Fibroblast of peridontal ligament (primary cell): ENCODE data around the gene HOXA1.

Experiments used
- DNase-seq: peaks from one replicate; pipeline ENCODE4 v3.0.0-alpha.2; 2010; ENCODE audit errors: extremely low read depth

Gene HOXA1

DNA sequence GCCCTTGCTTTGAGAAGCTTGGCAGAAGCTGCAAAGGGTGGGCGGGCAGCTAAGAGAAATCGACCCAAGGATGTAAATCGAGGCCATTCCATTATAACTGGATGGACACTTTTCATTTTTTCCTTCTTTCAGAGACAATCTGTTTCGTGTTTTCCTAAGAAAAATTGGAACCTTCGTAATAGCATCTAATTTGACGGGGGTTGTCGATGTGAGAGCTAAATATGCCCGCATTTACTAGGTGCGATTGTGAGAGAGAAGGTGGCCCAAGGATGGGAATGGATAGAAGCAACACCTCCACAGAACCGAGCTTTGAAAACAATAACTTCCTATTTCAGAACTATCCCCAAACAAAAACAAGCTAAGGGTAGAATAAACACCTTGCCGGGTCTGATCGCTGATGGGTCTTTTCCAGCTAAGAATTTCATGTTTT lies 35.6 kb upstream of the HOXA1 start:
- DNase-seq = no peak

DNA sequence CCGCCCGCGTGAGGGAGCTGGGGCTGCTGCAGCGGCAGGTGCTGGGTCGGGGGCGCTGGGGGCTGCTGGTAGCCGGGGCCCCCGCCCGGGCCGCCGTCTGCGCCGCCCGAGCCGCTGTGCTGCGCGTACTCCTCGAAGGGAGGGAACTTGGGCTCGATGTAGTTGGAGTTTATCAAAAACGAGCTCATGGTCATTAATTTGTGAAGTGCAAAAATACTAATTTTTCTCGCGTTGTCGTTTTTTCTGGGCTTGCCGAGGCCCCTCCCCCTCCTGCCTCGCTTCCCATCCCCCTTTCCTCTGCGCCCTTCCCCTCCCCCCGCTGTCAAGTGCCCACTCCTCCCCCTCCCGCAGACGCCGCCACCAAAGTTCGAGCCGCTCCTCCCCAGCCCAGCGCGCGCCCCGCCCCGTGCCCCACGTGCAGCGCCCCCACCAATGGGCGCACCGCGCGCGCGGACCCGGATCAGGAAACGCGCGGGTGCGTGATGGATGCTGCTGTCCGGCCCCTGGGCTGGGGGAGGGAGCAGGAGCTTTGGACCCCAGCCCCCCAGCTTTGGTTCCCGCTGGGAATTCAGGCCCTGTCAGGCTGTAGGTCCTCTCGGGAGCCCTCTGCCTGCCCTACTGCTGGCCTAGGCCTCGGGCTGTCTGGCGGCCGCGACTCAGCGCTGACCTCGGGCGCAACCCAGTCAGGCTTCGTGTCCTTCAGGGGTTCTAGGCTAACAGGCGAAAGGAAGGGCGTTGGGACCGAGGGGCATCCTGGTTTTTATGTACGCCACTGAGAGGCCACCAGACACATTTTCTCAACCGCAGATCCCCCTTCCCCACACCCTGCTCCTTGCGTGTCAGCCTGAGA lies 35.0 kb upstream of the HOXA1 start, which contains the start of gene HOXA4:
Gene HOXA4, minus strand, starts transcription at position 218 of the 850 bp plus-strand sequence. Its CDS starts 24 bp downstream, at position 194.
- no peak for DNase-seq

DNA sequence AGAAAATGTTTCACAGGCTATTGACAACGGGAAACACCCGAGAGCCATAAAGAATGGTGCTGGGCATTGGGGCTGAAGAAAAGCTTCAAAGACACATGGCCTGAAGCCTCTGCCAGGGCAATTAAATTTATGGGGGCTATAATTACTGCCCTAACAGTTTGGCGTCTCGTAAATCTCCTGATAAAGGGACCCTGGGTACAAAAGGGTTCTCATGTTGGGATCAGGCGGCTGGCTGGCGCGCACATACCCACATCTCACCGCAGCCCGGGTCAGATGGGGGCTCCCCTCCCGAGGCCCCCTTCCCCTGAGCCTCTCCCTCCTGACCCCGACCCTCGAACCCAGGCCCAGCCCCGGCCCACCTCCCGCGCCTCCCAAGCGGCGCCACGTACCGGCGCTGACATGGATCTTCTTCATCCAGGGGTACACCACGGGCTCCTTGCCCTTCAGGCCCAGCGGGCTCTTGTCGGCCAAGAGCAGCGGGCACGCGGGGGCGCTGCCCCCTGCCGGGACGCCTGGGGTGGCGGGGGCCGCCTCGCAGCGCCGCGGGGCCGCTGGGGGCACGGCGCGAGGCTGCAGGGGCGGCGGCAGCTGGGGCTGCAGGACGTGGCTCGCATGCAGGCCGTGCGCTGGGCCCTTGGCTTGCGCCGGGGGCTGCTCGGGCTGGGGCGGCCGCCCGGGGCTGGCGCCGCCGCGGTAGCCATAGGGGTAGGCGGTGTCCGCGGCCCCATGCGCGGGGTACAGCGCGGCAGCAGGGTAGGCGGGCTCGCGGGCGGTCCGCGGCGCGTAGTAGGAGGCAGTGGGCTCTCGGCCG lies 34.1 kb upstream of the HOXA1 start:
- DNase-seq = no peak

DNA sequence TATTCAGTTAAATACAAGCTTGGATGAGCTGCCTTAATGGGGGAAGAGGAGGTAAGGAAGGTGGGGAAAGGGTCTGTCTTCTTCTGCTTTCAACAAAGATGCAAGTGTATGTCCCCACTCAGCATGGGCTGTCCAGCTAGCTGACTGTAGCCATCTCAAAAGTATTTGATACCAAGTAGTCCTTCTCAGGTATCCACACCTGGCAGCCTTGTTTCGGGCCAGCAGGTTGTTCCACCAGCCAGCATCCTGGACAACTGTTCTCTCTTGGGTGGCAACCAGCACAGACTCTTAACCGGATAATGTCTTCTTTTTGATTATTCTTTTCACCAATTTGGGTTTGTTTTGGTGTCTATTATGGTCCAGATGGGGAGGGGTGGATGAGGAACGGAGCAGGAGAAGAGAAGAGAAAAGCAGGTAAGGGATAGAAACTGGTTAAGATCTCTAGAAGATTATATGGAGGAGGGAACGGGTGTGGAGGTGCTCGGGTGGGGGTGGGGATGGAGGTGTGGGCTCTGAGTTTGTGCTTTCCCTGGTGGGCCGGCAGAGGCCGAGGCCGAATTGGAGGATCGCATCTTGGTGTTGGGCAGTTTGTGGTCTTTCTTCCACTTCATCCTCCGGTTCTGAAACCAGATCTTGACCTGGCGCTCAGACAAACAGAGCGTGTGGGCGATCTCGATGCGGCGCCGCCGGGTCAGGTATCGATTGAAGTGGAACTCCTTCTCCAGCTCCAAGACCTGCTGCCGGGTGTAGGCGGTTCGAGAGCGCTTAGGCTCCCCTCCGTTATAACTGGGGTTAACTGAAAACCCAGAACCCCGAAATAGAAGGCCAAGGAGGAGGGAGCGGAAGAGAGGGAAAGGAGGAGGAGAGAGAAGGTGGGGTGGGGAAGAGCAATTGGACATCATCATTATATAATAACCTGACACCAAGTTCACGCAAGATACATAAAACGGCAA lies 33.3 kb upstream of the HOXA1 start:
- DNase-seq = no peak

DNA sequence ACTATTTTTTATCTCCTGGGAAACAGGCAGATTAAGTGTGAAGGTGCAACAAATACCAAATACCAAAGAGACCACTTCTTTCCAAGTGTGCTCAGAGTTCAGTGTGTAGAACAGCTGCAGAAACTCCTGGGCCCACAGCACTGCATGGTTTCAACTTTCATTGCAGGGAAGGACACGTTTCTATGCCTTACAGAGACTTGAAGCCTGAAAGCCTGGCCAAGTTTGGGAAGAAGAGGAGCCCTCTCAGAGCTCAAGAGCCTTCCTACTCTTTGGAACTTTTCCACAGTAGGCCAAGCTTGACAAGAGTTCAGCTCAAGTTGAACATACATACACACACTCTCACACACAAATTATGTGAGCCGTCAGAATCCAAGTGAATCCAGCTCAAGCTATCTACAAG lies 32.2 kb upstream of the HOXA1 start:
- no peak for DNase-seq

DNA sequence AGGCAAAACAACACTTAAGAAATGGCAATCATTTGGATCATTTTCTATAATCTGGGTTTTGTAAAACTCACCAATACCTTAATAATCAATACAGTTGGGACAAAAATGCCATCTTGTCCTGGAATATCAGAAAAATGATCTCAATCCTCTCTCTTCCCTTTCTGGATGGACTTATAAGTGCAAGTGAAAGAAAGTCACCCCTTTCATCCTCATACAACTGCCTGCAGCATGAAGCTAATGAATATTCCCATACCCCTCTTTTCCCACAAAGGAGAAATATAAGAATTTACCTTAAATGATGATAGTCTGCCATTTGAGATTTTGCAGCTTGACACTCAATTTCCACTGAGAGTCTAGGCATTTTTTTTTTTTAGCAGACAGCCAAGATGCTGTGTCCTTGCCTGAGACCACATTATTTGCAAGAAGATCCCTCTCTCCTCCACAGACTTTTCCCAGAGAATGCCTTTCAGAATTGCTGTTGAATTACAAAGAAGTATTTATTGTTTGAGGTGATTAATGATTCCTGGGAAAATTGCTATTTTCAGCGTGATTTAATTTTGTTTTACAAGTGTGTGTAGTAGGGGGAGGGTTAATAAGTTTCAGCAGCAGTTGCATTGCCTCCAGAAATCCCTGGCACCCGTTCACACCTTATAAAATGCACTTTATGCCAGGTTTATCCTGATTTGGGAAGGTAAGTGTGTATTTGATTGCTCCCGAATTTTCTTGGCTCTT lies 31.0 kb upstream of the HOXA1 start:
- no peak for DNase-seq

DNA sequence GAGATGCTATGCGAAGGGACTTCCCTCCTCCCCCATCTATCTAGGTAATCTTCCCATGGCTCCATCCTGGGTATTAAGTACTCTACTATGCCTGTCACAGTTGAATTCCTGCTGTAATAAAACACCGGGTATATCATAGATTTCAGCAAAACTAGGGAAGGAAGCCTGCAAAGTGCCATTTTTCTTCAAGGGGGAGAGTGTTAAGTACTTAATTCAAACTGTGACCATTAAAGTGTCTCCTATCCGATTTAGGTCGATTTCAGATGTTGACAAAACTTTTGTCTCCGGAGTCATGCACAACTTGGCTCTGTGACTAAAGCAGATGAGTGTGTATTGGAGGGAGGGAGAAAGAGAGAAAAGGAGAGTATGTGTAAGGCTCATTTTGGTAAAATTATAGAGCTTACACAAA lies 30.2 kb upstream of the HOXA1 start:
- DNase-seq = no peak

DNA sequence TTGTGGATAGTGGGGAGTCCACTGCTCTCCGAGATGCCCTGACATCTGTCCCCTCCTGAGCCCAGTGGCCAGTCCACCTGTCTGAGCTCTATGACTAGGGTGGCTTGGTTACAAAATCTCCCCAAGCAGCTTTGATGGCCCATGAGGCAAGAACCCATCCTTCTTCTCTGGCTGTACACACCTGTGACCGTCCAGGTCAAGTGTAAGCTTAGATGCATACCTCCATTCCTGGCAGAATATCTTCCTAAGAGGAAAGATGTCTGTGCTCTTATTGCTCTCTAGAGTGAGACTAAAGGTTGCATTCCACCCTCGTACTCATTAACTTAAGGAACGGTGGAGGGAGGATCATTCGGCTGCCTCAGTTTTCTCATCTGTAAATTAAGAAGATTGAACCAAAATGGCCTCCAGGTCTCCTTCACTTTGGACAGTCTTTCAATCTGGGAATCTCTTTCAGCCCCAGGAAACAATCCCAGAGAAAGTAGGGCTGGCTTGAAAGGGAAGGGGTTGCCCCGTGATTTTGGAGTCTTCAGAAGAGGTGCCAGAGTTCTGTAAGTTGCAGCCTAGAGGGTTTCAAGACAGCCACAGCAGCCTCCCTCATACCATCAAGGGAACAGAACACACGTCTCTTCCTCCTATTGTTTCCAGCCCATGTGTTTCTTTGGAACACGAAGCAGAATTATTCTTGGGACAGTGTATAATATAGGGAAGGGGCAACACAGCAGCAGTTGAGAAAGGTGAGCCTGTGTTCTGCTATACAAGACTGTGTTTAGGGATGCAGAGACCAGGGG lies 29.3 kb upstream of the HOXA1 start:
- DNase-seq = no peak

DNA sequence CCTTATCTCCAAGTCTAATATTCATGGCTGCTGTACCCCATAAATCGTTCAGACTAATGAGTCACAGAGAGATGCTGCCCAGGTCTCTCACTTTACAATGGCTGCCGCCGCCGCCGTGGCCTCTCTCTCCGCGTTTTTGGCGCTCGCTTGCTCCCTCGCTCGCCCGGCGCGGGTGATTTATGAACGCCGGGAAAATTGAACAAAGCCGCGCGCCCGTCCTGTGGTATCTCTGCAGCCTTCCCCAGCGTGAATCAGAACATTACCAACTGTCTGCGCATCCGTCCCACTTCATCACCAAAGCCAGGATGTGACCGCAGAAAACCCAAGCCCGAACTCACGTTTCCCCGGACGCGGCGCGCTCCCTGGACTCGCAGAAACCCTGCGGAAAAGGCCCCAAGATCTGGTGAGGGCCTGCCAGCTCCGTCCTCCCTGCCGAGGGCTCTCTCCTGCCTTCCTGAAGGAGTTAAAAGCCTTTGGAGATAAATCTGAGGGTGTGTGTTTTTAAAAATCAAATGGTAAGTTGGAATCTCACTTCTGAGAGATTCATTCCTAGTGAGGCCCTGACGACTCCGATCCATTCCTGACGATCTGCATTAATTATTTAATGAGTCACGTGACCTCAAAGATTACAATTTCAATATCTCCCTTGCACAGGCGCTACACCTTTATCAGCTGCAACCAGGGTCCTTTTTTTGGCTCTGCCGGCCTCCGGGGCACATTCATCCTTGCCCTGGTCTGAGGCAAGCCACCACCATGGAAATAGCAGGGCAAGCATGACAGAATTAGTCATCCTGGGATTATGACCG lies 28.5 kb upstream of the HOXA1 start:
- no peak for DNase-seq

DNA sequence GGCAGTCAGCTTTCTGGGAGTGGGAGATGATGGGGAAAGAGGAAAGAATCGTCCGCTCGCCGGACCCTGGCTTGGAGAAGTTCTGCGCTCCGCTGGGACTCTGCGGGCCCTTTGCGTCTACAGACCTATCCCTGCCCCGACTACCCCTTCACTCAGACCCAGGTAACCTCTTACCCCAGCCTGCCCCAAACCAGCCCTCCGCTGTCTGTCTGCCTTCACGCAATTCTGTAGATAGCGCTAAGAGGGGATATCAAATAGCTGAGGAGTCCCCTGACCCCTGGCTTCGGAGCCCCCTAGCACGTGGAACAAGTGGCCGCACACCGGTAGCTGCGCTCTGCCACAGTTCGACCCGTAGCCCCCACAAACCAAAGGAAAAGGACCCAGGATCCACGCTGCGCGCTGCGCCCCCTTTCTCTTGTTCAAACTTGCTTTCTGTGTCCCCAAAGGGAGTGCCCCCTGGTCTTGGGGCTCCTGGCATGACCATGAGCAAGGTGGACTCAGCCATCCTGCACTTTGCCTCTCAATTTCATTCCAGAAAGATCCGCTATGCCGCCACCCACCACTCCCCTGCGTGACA lies 27.8 kb upstream of the HOXA1 start:
- no peak for DNase-seq

DNA sequence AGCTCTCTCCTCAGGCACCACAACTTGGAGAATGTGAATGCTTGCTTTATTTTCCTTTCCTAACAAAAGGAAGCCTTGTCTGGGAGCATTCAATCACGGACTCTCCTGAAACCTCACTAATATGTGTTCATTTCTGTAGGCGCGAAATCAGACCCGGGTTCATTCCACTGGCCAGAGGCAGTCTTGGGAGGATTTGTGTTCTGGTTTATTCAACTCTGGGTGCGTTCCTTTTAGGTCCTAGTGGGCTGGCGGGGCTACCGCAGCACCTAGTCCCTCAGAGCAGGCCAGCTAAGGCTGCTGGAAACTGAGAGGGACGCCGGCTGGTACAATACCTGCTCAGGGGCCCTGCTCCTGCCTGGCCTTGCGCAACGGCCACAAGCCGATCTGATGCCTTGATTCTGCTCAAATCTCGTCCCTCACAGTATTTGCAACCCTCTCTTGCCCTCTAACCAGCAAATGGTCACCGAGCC lies 27.2 kb upstream of the HOXA1 start:
- DNase-seq = no peak

DNA sequence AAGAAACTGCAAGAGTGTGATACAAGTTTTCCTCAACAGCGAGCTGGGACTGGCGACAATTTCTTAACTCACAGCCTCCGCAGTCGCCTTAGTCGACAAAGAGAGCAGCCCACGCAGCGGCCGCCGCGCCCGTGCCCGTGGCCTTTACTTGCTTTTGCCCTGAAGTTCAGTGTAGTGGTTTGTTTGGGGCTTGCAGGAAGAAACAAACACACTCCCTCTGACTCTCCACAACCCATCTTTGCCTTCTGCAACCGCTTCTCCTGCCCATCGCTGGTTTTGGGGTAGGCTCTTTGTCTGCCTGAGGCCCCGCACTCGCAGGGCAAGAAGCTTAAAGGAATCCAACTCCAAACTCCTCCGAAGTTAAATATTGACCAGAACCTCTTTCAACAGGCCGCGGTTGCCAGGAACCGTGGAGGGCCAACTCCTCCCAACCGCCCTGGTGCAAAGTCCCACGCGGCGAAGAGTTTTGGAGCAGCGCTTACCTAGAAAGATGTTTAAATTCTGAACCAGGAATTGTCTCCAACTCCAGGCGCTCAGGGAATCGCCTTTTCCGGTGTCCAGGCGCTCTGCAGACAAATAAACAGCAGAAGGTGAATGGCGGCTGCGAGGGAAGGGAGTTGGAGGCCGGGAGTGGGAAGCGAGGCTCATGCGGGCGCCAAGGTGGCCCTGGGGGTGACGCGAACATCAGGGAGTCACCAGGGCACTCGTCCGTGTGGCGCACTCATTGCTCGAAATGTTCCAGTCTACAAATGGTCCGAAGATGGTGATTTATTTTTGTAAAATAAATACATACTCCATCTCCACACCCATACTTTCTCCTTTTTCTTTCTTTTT lies 26.5 kb upstream of the HOXA1 start:
- no peak for DNase-seq

DNA sequence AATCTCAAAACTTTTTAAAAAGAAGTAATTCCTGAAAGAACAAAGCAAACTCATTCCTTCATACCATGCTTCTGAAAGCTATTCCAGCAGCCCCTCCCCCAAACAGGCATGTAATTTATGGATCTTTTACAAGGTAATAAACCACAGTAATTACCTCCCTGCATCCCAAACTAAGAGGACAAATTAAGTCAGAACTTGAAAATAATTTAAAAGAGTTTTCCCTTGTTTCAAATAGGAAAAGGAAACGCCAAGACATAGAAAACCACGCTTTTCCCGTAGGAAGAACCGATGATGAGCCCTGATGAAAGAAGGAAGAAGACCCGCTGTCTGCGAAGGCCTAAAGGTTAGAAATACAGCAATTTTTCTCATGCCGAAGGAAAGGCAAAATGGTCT lies 25.9 kb upstream of the HOXA1 start:
- no peak for DNase-seq

DNA sequence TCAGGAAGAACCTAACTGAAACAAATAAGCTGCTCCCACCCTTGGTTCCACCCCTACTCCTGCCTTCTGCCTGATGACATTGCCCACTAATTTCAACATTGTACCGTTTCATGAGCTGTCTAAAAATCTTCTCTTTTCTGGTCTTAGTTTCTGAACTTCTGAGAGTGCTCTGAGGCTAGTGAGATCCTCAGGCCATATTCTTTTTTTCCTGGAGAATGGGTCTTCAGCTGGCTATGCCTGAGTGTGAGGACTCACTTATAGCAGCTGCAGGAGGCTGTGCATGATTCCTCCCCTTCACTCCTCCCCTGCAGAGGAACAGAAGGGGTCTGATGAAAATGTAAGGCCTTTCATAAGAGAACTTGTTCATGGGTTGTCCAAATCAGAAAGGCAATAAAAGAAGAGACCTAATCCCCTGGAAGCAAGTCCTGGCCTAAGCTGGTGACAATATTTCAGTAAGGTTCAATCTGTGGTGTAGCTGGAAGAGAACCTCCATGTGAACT lies 23.7 kb upstream of the HOXA1 start:
- DNase-seq = no peak

DNA sequence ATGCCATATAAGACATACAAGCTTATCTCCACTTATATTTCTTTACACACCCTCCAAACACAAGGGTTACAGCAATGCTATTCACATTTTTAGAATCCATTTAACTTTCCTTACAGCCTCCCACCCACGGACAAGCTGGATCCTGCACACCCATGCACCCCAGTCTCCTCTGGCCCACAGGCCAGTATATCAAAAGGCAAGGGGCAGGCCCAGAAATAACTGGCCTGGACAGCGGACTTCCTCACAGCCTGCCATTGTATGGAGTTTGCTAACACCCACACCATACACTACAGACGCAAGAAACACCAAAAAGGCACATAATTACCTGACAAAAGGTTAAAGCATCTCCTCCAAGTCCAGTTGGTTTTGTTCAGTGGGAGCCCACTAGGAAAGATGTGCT lies 22.8 kb upstream of the HOXA1 start:
- no peak for DNase-seq

DNA sequence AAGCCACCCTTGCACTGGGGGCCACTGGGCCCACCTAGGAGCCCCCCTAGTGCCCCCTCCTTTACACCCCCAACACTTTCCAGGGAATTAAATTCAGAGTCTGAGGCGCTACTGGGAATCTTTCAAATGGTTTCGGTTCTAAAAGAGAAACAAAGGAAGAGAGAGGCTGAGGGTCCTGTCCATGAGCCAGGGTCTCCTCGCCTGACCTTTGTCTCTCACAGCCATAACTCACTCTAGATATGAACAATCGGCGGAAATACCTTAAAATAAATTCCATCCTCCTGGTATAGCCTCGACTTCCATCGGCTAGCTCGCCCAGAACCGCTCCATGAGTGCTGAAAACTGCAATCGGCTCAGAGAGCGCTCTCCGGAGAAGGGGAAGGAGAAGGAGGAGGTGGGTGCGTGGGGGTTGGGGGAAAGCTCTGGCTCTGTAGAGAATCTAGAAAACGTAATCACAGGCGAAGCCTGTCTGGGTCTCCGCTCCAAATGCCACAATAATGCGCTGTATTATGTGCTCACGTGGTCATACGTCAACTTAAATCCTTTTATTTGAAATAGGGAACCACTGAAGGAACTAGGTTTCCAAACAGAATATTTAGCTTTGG lies 22.2 kb upstream of the HOXA1 start:
- no peak for DNase-seq
